Fibroblast of skin of right biceps (primary cell): ENCODE measurements around the gene DDR2.
A peak's percentile ranks its signal among the peaks of the same experiment; 100 is the strongest.
"Not testable (repeated sequence)": the region's sequence is repeated elsewhere in the genome, so short reads cannot be mapped to it uniquely, and the experiment has no call there.

ENCODE experiments used
- DNase-seq: peaks from one replicate; pipeline ENCODE4 v3.0.0-alpha.2; 2013

DDR2 gene

DNA sequence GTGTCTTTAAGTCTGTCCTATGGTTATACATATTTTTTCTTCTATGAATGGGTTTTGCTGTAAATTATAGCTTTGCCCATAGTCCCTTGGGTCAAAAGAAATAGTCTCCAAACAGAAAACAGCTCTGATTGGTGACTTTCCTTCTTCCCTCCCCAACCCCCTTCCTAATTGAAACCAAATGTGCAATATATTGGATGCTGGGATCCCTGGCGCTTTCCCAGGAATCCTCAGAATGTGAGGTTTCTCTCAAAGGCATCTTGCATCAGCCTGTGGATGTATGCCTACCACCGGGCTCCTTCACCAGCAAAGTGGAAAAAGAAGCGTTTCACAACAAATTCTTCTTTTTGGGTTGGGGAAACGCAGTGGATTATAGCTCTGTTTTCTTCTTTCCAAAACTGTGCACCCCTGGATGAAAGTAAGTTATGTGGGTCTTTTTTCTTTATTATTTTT is at the start of gene DDR2:
TSS of gene DDR2 (plus strand) at position 248 of the 450 bp plus-strand sequence. CDS start 86,600 bp downstream, outside the sequence.
- DNase-seq, result peak; percentile 100

- DNase-seq, result not testable (repeated sequence)
Observed at GRCh38 chr1:162582901-162583300, 49.4 kb upstream of the DDR2 start.

- not testable (repeated sequence) for DNase-seq
Observed at GRCh38 chr1:162585101-162585500, 47.2 kb upstream of the DDR2 start.

DNA sequence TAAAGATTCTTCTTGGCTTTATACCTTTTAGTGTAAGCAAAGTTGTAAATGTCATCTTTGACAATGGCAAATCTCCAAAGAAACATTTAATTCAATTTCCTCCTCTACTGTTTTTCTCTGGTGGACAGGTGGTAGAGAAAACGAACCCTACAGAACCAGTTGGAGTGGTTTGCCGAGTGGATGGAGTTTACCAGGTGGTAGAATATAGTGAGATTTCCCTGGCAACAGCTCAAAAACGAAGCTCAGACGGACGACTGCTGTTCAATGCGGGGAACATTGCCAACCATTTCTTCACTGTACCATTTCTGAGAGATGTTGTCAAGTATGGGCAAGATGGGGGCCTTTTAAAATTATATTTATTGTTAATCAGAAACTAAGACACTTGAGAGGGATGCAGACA is 44.9 kb upstream of the DDR2 start:
- no peak for DNase-seq

DNA sequence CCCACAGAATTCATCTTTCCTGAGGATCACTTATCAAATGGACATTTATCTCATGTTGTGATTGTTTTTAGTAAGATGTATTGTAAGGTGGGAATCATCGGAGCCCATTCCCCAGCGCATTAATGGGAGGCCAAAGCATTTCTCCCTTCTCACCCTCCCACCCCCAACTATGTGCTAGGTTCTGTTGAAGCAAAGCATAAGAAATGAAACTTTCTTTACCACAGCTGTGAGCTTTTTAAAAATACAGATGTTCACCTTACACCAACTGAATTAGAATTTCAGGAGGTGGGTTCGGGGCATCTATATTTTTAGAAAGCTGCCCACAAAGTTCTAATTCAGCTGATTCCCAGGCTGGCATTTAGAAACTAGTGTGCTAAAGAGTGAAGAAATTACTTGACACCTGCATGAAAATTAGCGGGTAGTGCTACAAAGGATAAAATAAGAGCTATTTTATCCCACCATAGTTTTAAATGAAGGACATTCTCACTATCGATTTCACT is 44.5 kb upstream of the DDR2 start:
- DNase-seq, result no peak

GRCh38 chr1:162590101-162590500 is 42.2 kb upstream of the DDR2 start:
- DNase-seq, result no peak

DNA sequence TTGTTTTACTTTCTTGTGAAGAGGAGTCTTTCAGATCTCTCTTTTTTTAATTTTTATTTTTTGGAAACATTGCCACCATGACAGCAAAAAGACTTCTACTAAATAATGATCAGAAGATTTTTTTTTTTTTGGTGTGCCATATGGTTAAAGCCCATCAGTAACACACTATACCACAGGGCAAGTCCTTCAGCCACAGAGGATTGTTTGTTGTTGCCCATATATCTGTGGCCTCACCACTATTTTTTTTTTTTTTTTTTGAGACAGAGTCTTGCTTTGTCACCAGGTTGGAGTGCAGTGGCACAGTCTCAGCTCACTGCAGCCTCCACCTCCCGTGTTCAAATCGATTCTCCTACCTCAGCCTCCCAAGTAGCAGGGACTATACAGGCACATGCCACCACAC is 41.6 kb upstream of the DDR2 start:
- no peak for DNase-seq

GRCh38 chr1:162596514-162597170 is 35.6 kb upstream of the DDR2 start:
- no peak for DNase-seq

DNA sequence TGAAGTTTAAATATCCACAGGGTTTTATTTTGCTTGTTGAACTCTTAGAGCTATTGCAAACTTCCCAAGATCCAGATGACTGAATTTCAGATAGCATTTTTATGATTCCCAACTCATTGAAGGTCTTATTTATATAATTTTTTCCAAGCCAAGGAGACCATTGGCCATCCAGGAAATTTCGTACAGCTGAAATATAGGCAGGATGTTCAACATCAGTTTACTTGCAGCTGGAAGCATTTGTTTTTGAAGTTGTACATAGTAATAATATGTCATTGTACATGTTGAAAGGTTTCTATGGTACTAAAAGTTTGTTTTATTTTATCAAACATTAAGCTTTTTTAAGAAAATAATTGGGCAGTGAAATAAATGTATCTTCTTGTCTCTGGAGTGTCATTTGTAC is 32.8 kb upstream of the DDR2 start:
- no peak for DNase-seq

DNA sequence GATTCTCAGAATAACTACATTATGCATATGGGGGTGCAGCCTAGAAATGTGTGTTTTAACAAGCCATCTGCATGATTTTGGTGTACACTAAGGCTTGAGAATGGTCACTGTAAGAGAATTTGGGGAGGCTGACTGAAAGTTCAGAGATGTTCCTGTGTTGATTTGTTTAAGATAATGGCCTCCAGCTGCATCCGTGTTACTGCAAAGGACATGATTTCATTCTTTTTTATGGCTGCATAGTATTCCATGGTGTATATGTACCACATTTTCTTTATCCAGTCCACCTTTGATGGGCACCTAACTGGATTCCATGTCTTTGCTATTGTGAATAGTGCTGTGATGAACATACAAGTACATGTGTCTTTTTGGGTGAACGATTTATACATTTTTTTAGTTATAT is 29.1 kb upstream of the DDR2 start:
- not testable (repeated sequence) for DNase-seq

DNA sequence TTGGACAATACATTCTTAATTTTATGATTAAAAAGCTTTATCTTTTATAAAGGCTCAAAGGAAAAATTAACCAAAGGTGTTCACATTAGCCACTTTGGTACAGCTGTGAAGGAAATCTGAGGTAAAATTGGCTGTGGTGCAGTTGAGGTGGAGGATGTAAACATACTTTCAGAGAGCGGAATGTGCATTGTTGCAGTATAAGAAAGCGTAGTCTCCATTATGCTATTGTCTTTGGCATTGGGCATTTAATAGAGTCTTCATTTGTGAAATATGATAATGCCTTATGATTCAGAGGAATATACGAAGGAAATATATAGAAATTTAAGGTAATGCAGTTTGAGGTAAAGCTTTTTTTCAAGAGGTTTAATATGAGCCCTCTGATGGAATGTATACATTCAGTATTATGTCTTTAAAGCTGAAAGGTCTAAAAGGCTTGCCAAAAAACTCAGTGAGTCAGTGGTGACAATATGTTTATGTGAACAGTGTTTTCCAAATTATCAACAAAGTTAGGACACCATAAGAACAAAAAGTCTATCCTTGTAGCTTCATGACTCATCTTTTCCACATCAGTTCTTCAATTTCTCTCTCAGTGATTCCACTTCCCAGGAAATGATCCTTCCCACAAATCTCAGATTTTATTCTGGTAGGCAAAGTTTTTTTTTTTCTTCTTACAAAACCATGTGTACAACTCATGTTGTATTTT is 26.9 kb upstream of the DDR2 start:
- peak; percentile 96 for DNase-seq

GRCh38 chr1:162609306-162609705 is 23.0 kb upstream of the DDR2 start:
- no peak for DNase-seq

GRCh38 chr1:162612606-162613400 is 19.5 kb upstream of the DDR2 start:
- DNase-seq, result peak; percentile 20

GRCh38 chr1:162616848-162617247 is 15.4 kb upstream of the DDR2 start:
- no peak for DNase-seq

DNA sequence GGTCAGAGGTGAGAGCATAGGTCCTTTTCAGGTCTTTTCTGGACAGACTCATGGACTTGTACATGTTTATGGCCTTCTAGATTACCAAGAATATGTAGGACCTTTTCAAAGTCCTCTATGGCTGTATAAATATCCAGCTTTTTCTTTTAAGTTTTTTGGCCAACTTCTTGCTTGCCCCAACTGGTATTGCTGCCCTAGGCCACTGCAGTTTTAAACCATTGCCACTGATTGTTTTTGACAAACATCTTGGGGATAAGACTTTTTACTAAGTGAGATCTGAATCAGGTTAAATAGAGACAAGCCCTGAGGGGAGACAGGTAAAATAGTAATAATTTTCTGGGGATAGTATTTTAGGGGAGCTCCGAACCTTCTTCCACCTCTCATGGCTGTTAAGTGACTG is 14.8 kb upstream of the DDR2 start:
- DNase-seq, result no peak

- DNase-seq, result no peak
Observed at GRCh38 chr1:162619076-162619475, 13.2 kb upstream of the DDR2 start.

- no peak for DNase-seq
Observed at GRCh38 chr1:162621256-162621655, 11.0 kb upstream of the DDR2 start.

GRCh38 chr1:162625679-162626078 is 6.6 kb upstream of the DDR2 start:
- DNase-seq, result no peak

- no peak for DNase-seq
Observed at GRCh38 chr1:162626094-162626493, 6.2 kb upstream of the DDR2 start.

- DNase-seq, result no peak
Observed at GRCh38 chr1:162626761-162627160, 5.5 kb upstream of the DDR2 start.

GRCh38 chr1:162627662-162628296 is 4.5 kb upstream of the DDR2 start:
- peak; percentile 51 for DNase-seq

- peak; percentile 73 for DNase-seq
Observed at GRCh38 chr1:162629077-162629627, 3.1 kb upstream of the DDR2 start.

DNA sequence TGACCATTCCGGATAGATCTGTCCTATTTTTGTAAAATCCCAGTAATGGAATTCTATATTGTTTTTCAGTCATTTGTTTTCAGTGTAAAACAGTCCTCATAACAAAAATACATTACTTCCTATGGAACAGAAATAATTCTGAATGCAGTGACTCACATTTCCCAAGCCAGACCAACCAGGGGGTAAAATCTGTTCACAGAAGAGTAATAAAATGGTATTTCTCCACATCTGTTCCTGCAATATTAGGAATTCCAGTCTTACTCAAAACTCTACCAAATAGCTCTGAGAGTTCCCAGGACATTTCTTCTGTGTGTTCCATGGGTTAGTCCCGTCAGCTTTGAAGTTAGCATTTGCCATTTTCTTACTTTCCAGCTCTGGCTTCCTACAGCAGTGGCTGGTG is 2.6 kb upstream of the DDR2 start:
- peak; percentile 93 for DNase-seq
